NCI-H1105 (cell line): ENCODE data around the gene CFDP1.
"Not testable (repeated sequence)": the region's sequence is repeated elsewhere in the genome, so short reads cannot be mapped to it uniquely, and the experiment has no call there.

Source experiments
- DNase-seq: peaks from one replicate; lab custom pipeline; 2025; lab: John Stamatoyannopoulos, UW

Gene CFDP1

DNA sequence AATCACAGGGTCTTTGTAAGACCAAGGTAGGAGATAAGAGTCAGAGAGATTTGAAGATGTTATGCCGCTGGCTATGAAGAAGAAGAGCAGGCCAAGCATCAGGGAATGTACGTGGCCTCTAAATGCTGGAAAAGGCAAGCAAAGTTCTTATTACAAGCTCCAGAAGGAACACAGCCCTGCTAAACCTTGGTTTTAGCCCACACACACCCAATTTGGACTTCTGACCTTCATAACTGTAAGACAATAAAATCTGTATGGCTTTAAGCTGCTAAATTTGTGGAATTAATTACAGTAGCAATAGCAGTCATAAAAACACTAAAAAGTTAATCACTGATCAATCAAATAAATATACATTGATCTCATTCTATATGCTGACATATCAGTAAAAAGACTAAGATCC is 25.1 kb upstream of the CFDP1 start:
- no peak for DNase-seq

DNA sequence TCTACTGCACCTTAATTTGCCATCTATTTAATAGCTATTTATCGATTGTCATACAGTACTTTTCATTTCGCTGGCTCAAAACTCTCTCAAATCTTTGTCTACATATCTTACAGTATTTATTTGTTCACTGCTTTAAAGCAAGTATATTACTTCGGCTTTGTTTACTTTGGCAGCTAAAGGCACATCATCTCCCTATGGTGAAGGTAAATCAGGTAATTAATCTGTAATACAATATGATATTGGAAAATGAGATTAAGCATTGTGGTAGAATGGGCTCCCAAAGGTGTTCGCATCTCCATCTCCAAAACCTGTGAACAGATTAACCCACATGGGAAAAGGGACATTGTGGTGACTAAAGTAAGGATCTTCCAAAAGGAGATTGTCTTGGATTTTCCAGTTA is 24.7 kb upstream of the CFDP1 start:
- no peak for DNase-seq

DNA sequence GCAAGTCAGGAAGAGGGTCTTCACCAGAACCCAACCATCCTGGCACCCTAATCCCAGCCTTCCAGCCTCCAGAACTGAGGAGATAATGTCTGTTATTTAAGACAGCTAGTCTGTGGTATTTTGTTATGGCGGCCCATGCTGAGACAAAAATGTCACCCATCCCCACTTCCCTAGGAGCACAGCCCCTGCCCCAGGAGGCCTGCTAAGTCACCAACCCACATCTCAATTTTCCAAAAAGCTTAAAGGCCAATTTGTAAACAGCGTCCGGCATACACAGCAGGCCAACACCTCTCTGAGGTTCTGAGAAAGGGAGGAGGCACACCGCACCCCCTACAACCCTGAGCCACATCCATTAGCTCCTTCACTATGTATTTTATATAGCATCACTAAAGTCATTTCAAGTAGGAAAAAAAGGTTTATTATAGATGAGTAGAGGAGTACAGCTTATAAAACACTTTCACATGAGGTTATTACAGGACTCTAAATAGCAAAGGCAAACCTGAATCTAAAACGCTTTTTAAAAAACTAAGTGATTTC is 24.2 kb upstream of the CFDP1 start:
- no peak for DNase-seq

DNA sequence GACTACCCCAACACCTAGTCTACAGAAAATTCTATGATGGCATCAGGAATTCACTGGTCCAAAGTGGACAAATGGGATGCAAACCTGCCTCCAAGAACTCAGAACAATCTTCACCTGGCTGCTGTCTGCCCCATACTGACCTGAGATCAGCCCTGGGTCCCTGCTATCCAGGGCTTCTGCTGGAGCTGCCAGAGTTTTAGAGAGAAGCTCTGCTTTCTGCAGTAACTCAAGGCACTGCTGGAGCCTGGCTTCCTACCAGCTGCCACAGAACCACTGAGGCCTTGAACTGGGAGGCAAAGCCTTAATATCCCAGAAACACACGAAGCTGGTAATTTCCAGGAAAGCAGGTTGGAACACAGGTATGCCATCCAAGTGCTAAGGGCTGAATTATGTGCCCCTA is 23.7 kb upstream of the CFDP1 start:
- no peak for DNase-seq

DNA sequence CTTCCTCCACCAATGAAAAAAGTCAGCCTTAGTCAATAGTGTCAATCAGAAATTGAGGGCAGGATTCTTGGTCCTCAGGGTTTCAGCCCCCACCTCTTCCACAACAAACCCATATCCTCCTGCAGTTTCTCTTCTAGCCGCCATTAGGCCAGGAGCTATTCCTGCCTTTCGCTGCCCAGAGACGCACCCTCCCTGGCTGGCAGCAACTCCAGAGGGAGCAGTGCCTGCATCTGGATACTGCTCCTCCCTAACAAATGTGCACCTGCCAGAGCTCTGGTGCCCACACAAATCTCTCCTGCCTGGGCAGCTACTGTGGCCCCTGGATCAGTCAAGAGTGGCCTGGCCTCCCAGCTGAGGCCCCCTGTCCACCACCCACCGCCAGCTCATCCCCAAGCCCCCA is 23.2 kb upstream of the CFDP1 start:
- DNase-seq: not testable (repeated sequence)

DNA sequence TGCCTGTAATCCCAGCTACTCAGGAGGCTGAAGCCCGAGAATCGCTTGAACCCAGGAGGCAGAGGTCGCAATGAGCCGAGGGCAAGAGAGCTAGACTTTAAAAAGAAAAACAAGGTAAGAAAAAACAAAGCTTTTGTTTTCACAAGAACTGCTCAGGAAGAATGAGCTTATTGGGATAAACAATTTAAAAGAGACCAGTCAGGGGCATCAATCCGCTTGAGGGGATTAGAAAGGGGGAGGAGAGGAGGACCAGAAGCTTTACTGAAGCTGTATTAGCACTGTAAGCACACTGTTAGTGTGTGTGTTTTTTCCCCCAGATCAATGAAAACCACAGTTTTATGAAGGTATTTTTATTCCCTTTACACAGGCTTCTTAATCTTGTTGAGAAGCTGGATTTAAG is 22.4 kb upstream of the CFDP1 start:
- no peak for DNase-seq

DNA sequence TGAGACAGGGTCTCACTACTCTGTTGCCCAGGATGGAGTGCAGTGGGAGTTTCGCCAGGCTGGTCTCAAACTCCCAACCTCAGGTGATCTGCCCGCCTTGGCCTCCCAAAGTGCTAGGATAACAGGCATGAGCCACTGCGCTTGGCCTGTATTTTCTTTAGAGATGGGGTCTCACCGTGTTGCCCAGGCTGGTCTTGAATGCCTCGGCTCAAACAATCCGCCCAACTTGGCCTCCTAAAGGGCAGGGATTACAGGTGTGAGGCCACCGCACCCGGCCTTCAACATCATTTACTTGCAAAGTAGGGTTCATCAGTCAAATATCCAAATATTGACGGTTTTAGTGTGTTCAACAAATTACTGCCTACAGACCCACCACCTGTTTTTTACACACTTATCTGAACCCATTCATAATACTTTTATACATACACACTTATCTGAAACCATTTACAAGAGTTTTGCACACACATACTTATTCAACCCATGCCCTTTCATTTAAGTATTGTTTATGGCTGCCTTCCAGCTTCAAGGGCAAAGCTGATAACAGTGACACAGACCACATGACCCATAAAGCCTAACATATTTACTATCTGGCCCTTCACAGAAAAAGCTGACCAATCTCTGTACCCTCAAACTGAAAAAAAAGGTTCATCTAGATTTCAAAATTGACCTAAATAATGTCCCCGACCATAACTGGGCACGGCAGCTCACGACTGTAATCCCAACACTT is 19.3 kb upstream of the CFDP1 start:
- no peak for DNase-seq

DNA sequence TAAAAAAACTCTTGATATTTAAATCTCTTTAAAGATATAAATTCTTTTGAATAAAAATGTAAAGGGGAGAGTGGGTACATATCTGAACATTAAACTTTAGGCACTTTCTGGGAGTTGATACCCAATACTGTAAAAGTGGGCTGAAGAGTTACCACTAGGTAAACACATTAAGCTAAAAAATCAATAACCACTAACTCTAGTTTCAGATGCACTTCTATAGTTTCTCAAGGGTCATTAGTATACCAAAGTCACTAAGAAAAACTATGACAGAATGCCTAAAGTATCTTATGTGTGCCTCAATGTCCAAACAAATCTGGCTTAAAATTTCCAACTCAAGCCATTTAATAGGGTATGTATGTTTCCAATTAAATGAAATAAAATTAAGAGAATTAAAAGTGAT is 13.1 kb upstream of the CFDP1 start:
- no peak for DNase-seq

DNA sequence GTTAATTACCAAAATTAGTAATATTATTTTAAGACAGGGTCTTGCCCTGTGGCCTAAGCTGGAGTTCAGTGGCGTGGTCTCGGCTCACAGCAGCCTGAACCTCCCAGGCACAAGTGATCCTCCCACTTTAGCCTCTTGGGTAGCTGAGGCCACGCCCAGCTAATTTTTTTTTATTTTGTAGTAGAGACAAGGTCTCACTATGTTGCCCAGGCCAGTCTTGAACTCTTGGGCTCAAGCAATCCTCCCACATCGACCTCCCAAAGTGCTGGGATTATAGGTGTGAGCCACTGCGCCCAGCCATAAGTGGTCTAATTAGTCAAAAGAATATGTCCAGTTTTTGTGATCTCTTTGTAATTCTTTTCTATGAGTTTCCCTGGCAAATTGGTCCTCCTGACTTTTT is 12.0 kb upstream of the CFDP1 start:
- DNase-seq: no peak

DNA sequence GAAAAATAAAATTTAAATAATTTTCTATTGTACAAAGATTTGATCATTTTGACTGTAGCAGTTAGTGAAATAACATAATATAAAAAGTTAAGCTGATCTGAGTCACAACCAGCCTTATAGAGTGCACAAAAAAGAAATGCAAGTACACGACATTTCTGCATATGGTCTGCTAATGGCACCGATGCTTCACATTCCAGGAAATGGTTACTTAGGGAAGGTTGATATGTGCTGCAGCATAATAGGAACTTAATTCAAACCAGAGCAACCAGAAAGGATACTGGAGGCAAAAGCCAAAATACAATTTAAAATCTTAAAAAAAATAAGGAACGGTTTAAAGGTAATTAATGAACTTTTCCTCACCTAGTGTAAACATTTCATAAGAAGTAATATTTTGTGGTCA is 10.0 kb upstream of the CFDP1 start:
- no peak for DNase-seq

DNA sequence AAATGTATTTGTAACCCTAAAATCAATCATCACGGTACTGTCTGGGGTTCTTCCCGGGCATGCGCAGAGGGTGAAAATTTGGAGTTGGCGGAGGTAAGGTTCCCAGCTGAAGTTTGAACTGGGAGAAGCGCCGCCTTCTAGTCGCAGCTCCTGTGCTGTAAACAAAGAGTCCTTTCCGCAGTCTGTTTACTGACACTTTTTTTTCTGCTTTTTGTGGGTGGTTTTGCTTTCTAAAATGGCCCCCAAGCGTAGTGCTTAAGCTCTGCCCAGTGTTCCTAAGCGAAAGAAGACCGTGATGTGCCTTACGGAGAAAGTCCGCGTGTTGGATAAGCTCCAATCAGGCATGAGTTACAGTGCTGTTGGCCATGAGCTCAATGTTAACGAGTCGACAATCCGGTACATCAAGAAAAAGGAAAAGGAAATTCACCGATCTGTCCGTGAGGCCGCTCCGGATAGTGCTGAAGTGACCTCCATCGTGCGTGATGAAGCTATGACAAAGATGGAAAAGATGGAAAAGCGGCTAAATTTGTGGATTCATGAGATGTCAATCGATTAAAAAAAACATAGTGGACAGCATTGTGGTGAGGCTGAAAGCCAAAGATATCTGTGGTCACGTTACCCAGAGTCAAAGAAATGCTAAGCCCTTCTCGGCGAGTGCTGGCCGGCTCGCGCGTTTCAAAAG is 570 bp upstream of the CFDP1 start:
- DNase-seq: peak; percentile 62

DNA sequence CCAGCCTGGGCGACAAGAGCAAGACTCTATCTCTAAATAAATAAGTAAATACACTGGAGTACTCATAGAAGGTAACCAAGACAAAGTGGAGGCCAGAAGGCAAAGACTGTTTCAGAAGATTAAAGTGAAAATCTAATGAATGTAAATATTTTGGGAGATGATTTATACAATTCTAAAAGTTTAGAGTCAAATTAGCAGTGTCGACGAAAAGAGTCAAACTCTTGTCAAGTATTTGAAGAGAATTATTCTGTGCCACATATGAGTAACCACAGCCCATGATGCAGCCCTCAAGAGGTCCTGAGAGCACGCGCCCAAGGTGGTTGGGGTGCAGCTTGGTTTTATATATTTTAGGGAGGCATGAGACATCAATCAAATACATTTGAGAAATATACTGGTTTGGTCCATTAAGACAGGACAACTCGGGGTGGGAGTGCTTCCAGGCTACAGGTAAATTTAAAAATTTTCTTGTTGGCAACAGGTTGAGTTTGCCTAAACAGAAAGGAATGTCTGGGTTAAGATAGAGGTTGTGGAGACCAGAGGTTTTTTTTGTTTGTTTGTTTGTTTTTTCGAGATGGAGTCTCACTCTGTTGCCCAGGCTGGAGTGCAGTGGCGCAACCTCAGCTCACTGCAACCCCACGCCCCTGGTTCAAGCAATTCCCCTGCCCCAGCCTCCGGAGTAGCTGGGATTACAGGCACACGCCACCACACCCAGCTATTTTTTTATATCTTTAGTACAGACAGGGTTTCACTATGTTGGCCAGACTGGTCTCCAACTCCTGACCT is 3.5 kb downstream of the CFDP1 start:
- no peak for DNase-seq

DNA sequence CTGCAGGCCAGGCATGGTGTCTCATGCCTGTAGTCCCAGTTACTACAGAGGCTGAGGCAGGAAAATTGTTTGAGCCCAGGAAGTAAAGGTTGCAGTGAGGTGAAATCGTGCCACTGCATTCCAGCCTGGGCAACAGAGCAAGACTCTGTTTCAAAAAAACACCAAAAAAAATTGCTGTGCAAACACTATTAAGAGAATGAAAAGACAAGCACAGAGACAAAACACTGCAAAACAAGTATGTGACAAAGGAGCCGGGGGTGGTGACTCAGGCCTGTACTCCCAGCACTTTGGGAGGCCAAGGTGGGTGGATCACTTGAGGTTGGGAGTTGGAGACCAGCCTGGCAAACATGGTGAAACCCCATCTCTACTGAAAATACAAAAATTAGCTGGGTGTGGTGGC is 6.8 kb downstream of the CFDP1 start:
- DNase-seq: not testable (repeated sequence)

DNA sequence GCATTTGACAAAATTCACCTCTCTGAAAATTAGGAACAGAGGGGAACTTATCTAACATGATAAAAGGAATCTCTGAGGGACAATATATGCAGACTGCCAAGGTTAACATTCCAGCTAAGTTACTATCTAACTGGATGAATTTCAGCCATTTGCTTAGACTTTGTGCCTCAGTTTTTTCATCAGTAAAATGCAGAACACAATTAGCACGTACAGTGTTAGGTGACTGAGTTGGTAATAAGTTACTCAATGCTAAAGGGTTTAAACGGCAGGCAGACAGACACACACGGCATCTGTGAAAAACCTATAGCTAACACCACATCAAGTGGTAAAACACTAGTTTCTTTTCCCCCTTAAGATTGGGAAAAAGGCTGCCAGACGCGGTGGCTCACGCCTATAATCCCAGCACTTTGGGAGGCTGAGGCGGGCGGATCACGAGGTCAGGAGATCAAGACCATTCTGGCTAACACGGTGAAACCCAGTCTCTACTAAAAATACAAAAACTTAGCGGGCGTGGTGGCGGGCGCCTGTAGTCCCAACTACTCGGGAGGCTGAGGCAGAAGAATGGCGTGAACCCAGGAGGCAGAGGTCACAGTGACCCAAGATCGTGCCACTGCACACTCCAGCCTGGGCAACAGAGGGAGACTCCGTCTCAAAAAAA is 9.1 kb downstream of the CFDP1 start:
- DNase-seq: not testable (repeated sequence)

DNA sequence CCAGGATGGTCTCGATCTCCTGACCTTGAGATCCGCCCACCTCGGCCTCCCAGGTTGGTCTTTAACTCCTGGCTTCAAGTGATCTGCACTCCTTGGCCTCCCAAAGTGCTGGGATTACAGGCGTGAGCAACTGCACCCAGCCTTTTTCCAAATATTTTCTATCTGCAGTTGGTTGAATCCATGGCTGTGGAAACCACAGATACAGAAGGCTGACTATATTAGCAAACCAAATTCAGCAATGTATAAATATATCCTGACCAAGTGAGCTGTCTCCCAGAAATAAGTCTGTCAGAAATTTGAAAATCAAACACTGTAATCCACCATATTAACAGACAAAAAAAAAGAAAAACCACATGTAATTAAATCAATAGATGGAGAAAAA is 9.6 kb downstream of the CFDP1 start:
- no peak for DNase-seq

DNA sequence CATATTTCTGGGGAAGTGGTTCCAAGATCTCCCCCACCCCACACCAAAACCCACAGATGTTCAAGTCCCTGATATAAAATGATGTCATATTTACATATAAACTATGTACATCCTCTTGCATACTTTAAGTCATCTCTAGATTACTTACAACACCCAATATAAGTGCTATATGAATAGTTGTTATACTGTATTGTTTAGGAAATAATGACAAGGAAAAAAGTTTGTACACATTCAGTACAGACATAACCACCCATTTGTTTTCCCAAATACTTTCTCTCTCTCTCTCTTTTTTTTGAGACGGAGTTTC is 11.5 kb downstream of the CFDP1 start:
- DNase-seq: no peak

DNA sequence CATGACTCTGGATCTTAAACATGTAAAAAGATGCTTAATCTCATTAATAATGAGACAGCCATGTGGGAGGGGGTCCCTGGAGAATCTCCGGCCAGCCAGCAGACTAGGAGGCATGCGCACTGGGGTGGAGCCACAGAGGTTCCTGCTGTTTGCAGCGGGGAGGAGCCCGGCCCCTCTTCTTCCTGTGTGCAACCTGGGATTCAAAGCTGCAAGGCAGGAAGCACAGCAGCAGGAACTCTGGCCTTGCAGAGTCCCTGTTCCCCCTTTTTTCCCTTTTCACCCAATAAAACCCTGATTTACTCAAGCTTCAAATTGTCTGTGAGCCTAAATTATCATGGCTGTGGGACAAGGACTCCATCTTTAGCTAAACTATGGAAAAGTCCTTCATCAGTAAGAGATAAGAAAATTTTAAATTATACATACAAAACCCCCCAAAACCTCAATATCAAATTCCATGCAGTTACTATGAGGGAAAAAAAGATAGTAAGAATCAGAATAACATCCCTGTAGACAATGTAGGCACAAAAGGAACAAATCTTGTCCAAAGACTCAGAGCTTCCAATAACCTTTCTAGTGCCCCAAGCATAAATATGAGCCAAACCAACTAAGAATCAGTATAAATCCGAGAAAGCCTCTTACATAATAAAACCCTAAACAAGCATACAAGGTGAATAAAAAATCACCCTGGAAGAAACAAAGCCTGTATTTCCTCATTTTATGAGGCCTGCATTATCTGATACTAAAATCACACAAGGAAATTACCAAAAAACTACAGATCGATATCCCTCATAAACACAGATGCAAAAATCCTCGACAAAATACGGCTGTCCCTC is 12.1 kb downstream of the CFDP1 start:
- DNase-seq: no peak

DNA sequence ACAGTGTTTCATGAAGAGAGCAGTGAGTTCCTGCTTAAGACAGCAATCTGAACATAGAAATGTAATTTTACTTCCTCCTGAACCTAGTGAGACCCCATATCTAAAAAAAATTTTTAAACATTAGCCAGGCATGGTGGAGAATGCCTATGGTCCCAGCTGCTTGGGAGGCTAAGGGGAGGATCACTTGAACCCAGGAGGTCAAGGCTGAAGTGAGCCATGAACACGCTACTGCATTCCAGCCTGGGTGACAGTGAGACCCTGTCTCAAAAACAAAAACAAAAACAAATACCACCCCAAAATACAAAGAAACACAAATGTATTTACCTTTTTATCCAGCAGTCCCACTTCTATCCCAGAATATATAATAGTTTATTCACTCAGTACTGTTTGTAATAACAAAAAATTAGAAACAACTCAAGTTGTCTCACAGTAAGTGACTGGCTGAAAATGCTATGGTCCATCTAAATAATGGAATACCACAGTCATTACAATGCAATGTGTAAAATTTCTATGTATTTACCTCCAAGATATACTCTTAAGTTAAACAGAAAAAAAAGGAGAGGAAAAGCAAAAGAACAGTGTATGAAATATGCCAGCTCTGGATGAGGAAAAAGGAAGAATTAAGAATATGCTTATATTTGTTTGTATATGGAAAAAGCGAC is 16.3 kb downstream of the CFDP1 start:
- no peak for DNase-seq

DNA sequence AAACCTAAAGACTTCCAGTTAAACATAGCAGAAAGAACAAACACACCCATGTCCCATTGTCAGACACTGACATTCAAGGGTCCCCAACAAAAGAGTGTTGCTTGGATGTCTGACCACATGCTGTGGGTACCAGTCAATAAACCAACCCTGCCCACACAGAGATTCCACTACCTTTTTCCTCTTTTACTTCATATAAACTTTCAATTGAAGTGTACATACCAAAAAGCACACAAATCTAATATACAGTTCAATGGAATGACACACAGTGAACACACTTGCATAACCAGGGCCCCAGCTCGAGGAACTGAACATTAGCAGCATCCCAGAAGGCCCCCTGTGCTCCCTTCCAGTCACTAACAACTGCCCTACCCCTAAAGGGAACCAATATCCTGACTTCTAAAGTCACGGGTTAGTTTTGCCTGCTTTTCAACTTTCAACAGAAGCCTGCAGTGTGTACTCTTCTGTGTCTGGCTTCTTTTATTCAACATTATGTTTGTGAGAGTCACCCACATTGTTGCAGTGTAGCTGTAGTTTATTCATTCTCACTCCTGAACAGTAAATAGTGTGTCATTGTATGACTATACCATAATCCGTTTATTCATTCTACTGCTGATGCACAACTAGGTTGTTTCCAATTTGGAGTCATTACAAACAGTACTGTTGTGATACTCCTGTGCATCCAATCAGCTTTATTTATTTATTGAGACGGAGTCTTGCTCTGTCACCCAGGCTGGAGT is 18.0 kb downstream of the CFDP1 start:
- DNase-seq: no peak

DNA sequence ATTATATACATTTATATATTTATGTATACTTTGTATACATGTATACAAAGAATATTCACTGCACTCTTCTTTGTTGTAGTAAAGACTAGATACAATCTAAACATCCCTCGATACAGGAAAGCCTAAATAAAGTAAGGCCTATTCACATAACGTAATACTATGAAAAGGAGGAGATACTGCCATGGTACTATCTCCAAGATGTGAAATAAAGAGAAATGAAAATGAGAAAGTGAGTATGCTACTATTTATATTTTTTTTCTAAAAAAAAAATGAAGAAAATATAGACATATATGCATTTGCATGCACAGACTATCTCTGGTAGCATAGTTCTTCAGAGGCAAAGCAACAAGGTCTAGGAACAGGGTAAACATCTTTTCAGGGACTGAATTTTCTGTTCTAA is 19.4 kb downstream of the CFDP1 start:
- DNase-seq: no peak
